GM19239 (cell line): ENCODE results near the gene PRR20A.
"Not testable (repeated sequence)": the region's sequence is repeated elsewhere in the genome, so short reads cannot be mapped to it uniquely, and the experiment has no call there.

Source experiments
- DNase-seq: peaks from one replicate; pipeline ENCODE4 v3.0.0; 2011; ENCODE audit warnings: low spot score; ENCODE audit not compliant: insufficient read length
- FAIRE-seq: peaks from 2 replicates; lab custom pipeline; 2011; peaks lifted over from hg19 to GRCh38; lab: Jason Lieb, UNC

The PRR20A gene

GRCh38 chr13:57140235-57140968 lies at the start of gene PRR20A:
Gene PRR20A, plus strand, starts transcription at chr13:57140918. Its CDS starts 387 bp downstream, at chr13:57141305.
- FAIRE-seq, DNase-seq: not testable (repeated sequence)

- FAIRE-seq (no peak), DNase-seq (no peak)
These were observed 25.8 kb upstream of the PRR20A start for GRCh38 chr13:57114945-57115344.

- no peak for FAIRE-seq
- DNase-seq = no peak
These were observed 17.0 kb upstream of the PRR20A start for GRCh38 chr13:57123681-57124080.

GRCh38 chr13:57128909-57129308 lies 11.8 kb upstream of the PRR20A start:
- DNase-seq = no peak
- no peak for FAIRE-seq

- FAIRE-seq = no peak
These were observed 4.6 kb upstream of the PRR20A start for GRCh38 chr13:57136093-57136492.

GRCh38 chr13:57137585-57137984 lies 3.1 kb upstream of the PRR20A start:
- no peak for FAIRE-seq
- no peak for DNase-seq

More at GRCh38 chr13:57136093-57136492, 4.6 kb upstream of the PRR20A start:
- no peak for DNase-seq

GRCh38 chr13:57138988-57139387 lies 1.7 kb upstream of the PRR20A start:
- DNase-seq (no peak), FAIRE-seq (no peak)

- FAIRE-seq, DNase-seq: not testable (repeated sequence)
These were observed 937 bp upstream of the PRR20A start for GRCh38 chr13:57139781-57140180.

- FAIRE-seq, DNase-seq: not testable (repeated sequence)
These were observed 6.5 kb downstream of the PRR20A start, which contains the start of gene PRR20B for GRCh38 chr13:57147188-57147587. Gene PRR20B, plus strand, starts transcription at chr13:57147488. Its CDS starts 387 bp downstream, at chr13:57147875.

GRCh38 chr13:57148106-57148505 lies 7.4 kb downstream of the PRR20A start:
- FAIRE-seq, DNase-seq: not testable (repeated sequence)

- FAIRE-seq, DNase-seq: not testable (repeated sequence)
These were observed 13.0 kb downstream of the PRR20A start, which contains the start of gene PRR20C for GRCh38 chr13:57153761-57154160. Gene PRR20C, plus strand, starts transcription at chr13:57154061. Its CDS starts 387 bp downstream, at chr13:57154448.

- DNase-seq, FAIRE-seq: not testable (repeated sequence)
These were observed 19.6 kb downstream of the PRR20A start, which contains the start of gene PRR20D for GRCh38 chr13:57160332-57160731. Gene PRR20D, plus strand, starts transcription at chr13:57160632. Its CDS starts 387 bp downstream, at chr13:57161019.

- FAIRE-seq, DNase-seq: not testable (repeated sequence)
These were observed 26.2 kb downstream of the PRR20A start, which contains the start of gene PRR20E for GRCh38 chr13:57166897-57167296. Gene PRR20E, plus strand, starts transcription at chr13:57167197. Its CDS starts 387 bp downstream, at chr13:57167584.

GRCh38 chr13:57191667-57192066 lies 50.9 kb downstream of the PRR20A start:
- DNase-seq (no peak), FAIRE-seq (no peak)
